Pancreas (tissue), 10 donors: ENCODE results near the gene NPHP4. TPM values are rescaled to one million over a fixed set of nuclear protein-coding genes. Genes with fewer than 3 reads are reported as not detected.
A peak's percentile ranks its signal among the peaks of the same experiment; 100 is the strongest.

ENCODE experiments used
- ATAC-seq, 4 donors: fragments of 200-7000 bp; cut with Tn5 transposase; one replicate each; pipeline versions ENCODE4 v1.8.0 to v1.9.1; 2020; ENCODE audit warnings: mild to moderate bottlenecking in 4 of 4, moderate library complexity in 4 of 4
- DNase-seq, 6 donors: peaks; one replicate each; pipeline ENCODE4 v3.0.0-alpha.2; 2020
- FAIRE-seq: peaks from 2 replicates; lab custom pipeline; 2012; peaks lifted over from hg19 to GRCh38; lab: Jason Lieb, UNC
- H3K27ac ChIP-seq, 4 donors: fragments of 200-600 bp; sonication (generic); 1 replicate in 3 of 4; 2 replicates in 1 of 4; pipeline versions ENCODE4 v1.5.0 to v1.8.0; 2020
- H3K27me3 ChIP-seq, 4 donors: fragments of 200-600 bp; one replicate each; pipeline ENCODE4 v1.8.0; 2021
- H3K36me3 ChIP-seq, 3 donors: fragments of 200-600 bp; sonication (generic) in 1 of 3; one replicate each; pipeline versions ENCODE4 v1.5.0 to v1.8.0; 2020 to 2021
- H3K4me1 ChIP-seq, 3 donors: fragments of 200-600 bp; one replicate each; pipeline ENCODE4 v1.8.0; 2021
- H3K4me3 ChIP-seq, 4 donors: fragments of 200-600 bp; sonication (generic) in 2 of 4; one replicate each; pipeline versions ENCODE4 v1.5.0 to v1.8.0; 2020 to 2021
- H3K9me3 ChIP-seq, 4 donors: fragments of 200-600 bp; one replicate each; pipeline ENCODE4 v1.8.0; 2021
- WGBS, 2 donors: extraction: QIAGEN DNeasy Blood & Tissue Kit; methylation state at CpG; one replicate each; pipeline ENCODE4 v1.1.7; 2013; 5-methylcytosine and 5-hydroxymethylcytosine counted together
- intact Hi-C, 3 donors: fragments of 100-400 bp; cut with DNase I; formaldehyde crosslinking; loops; one replicate each; pipeline versions ENCODE4 v1.11.1 to v1.14.2; 2022
- polyA plus RNA-seq, 2 donors: library from polyadenylated mRNA; stranded (reverse); fragments of 200-250 nt; gene quantifications; one replicate each; pipeline ENCODE4 v1.2.3, GENCODE V29; 2013
- total RNA-seq, 6 donors: library from RNA; stranded (reverse); fragmentation: NEBNext Ultra II Directional in 4 of 6; extraction: Animal tissue kit (Norgen Biotek cat#: 25700) in 4 of 6; gene quantifications; one replicate each; pipeline versions ENCODE4 v1.2.1 to v1.2.4, GENCODE V29; 2021 to 2023
- TF ChIP-seq, protein P1 (sequence below), 4 donors: fragments of 200-600 bp; sonication (generic) in 3 of 4; IDR thresholded peaks; one replicate each; pipeline versions ENCODE4 v1.5.0 to v1.8.0; 2021; ENCODE audit warnings: antibody characterized with exemption in 4 of 4
- donor health status: healthy with polysubstance abuse.
- donor health status: DM: no; HTN: no; CAD: no; lungs with moderate emphysema.
- donor health status: DM: no; HTN: no; CAD: no.
- donor health status: control.
- donor health status: control.
- donor health status: Bipolar disorder and iron deficiency.
- donor health status: DM: yes; HTN: yes; CAD: no.
- donor health status: DM: no; HTN: no; CAD: no.
- donor health status: DM: no; HTN: no; CAD: no.
- donor health status: DM: yes; HTN: yes; CAD: no.

Gene NPHP4
- total and polyA plus RNA-seq, 8 donors = 4.0 to 9.7 (median 5.7) TPM

GRCh38 chr1:5988596-5989285, 3.5 kb downstream of the NPHP4 start:
- TF ChIP-seq, protein P1, sequence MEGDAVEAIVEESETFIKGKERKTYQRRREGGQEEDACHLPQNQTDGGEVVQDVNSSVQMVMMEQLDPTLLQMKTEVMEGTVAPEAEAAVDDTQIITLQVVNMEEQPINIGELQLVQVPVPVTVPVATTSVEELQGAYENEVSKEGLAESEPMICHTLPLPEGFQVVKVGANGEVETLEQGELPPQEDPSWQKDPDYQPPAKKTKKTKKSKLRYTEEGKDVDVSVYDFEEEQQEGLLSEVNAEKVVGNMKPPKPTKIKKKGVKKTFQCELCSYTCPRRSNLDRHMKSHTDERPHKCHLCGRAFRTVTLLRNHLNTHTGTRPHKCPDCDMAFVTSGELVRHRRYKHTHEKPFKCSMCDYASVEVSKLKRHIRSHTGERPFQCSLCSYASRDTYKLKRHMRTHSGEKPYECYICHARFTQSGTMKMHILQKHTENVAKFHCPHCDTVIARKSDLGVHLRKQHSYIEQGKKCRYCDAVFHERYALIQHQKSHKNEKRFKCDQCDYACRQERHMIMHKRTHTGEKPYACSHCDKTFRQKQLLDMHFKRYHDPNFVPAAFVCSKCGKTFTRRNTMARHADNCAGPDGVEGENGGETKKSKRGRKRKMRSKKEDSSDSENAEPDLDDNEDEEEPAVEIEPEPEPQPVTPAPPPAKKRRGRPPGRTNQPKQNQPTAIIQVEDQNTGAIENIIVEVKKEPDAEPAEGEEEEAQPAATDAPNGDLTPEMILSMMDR (IDR thresholded peaks at IDR 0.05) = no peak
- DNase-seq (peak in 2 of 6 donors; percentile 42 to 52), ATAC-seq (no peak), FAIRE-seq (no peak)
- intact Hi-C loops = no loop called here
- WGBS, 2 donors = 89 to 96% methylated on average over 14 of the region's 14 CpGs
- Histone ChIP-seq H3K4me1 (peaks cover 0 to 12% (median 0%) of the 10 kb centered on the region in 3 donors), H3K27me3 (no peaks in the 10 kb centered on the region), H3K36me3 (peaks cover 0 to 4% (median 0%) of the 10 kb centered on the region in 3 donors), H3K9me3 (no peaks in the 10 kb centered on the region), H3K4me3 (no peak overlapping the region), H3K27ac (no peak overlapping the region)

- Histone ChIP-seq H3K4me3 (no peak overlapping the region), H3K9me3 (no peaks in the 10 kb centered on the region), H3K27me3 (no peaks in the 10 kb centered on the region), H3K4me1 (peaks cover 0 to 3% (median 0%) of the 10 kb centered on the region in 3 donors), H3K27ac (no peak overlapping the region), H3K36me3 (peaks cover 0 to 4% (median 0%) of the 10 kb centered on the region in 3 donors)
- intact Hi-C loops = no loop called here
- TF ChIP-seq, protein P1 (IDR thresholded peaks at IDR 0.05) = no peak
- ATAC-seq (no peak), DNase-seq (peak in 2 of 6 donors; percentile 20 to 41), FAIRE-seq (no peak)
- 87 to 90% methylated on average over 13 of the region's 13 CpGs for WGBS, 2 donors
Measured at GRCh38 chr1:5986018-5986417, 6.2 kb downstream of the NPHP4 start.

DNA sequence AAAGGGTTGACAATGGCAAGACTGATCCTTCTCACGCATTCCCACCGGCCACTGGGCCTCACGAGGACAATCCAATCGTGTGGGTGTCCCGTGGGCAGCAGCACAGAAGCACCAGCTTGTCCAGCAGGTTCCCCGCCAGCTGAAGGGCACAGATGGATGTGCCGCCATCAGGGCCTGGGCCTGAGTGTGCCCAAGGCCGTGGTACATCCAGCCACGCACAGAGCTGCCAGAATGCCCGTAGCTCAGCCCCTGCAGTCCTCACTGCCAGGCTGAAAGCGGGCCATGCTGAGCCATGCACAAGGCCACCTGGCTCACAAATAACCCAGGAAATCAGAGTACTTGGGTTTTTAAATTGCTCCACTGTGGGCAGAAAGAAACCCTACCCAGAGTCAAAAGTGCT, 7.0 kb downstream of the NPHP4 start:
- H3K4me1 ChIP-seq = no peaks in the 10 kb centered on the region
- intact Hi-C loops = no loop called here
- FAIRE-seq (no peak), DNase-seq (peak in 2 of 6 donors; percentile 34 to 35), ATAC-seq (no peak)
- H3K9me3 ChIP-seq = no peaks in the 10 kb centered on the region
- WGBS, 2 donors = 78 to 83% methylated on average over 11 of the region's 11 CpGs
- H3K36me3 ChIP-seq = peaks cover 0 to 4% (median 0%) of the 10 kb centered on the region in 3 donors
- H3K27ac ChIP-seq = no peak overlapping the region
- H3K4me3 ChIP-seq = no peak overlapping the region
- H3K27me3 ChIP-seq = no peaks in the 10 kb centered on the region
- TF ChIP-seq, protein P1 (IDR thresholded peaks at IDR 0.05) = no peak

DNA sequence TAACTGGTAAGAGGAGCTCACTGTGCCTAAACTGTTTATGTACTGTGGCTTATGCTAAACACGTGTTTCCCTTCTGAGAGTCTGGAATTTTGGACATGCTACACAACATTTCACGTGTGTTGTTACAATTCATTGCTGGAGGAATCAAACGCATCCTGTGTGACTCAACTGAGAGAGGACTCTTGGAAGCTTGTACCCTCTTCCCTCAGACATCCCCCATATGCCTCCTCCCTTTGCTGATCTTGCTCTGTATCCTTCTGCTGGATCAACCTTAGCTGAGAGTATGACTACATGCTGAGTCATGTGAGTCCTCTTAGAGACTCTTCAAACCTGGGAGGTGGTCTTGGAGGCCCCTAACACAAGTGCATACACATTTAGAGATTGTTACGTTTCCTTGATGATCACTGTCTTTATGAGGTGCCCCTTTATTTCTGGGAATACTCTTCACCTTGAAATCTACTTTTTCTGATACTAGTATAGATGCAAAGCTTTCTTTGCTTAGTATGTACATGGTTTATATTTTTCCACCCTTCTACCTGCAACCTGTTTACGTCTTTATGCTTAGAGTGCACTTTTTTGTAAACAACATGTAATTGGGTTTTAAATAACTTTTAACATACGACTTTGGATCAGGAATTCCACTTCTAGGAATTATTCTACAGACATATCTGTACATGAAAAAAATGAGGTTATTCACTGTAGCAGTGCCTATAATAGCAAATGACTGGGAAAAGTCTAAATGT, 8.7 kb downstream of the NPHP4 start:
- TF ChIP-seq, protein P1 (IDR thresholded peaks at IDR 0.05) = no peak
- Histone ChIP-seq H3K27me3 (no peaks in the 10 kb centered on the region), H3K4me1 (no peaks in the 10 kb centered on the region), H3K36me3 (peaks cover 0 to 4% (median 0%) of the 10 kb centered on the region in 3 donors), H3K9me3 (no peaks in the 10 kb centered on the region), H3K27ac (no peak overlapping the region), H3K4me3 (no peak overlapping the region)
- no peak for FAIRE-seq
- ATAC-seq = no peak
- intact Hi-C loops = no loop called here
- 88 to 91% methylated on average over 6 of the region's 6 CpGs for WGBS, 2 donors
- DNase-seq = no peak
